GM10266 (cell line): ENCODE results near the gene ADCYAP1R1.

Experiments
- DNase-seq: peaks from one replicate; pipeline ENCODE4 v3.0.0; 2012; ENCODE audit errors: extremely low spot score
- CTCF ChIP-seq: IDR thresholded peaks from 2 replicates; pipeline ENCODE4 v1.5.1; 2012; ENCODE audit warnings: mild to moderate bottlenecking, low read depth; ENCODE audit not compliant: control insufficient read depth, insufficient read depth; ENCODE audit errors: missing control alignments

Gene ADCYAP1R1

GRCh38 chr7:31023877-31024276 lies 28.2 kb upstream of the ADCYAP1R1 start:
- no peak for DNase-seq
- no peak for TF ChIP-seq CTCF

DNA sequence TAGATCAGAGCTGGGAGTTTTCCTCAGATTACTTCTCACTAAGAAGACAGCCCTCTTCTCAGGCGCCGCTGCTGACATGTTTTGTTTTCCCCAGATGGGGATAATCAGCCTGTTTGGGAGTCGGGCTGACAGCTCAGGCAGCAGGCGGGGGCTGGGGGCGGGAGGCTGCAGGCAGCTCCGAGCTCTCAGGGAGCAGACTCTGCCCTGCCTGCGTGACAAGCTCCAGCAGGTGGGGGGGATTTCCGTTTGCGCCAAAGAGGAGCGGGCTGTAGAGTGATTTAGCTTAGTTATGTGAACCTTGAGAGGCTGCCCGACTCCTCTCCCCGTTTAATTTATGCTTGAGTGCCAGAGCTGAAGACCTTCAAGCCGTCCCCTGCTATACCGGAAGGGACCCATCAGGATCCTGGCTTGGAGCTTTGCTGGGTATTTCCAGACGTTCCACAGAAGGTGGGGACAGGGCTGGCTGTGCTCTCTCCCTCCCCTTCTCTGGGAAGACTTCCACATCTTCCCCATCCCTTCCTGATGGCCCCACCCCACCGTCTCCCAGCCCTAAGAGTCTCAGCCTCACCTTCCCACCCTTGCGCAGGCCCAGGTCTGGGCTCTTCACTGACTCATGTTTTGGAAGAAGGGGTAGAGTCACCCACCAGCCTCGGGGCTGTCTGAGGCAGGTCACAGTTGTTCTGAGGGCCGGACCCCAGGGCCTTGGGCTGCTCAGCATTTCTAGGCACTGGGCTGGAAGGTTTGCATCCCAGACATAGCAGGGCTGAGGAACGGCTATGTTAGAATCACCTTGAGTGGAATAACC lies 24.7 kb upstream of the ADCYAP1R1 start:
- no peak for DNase-seq

GRCh38 chr7:31028006-31028405 lies 24.1 kb upstream of the ADCYAP1R1 start:
- no peak for TF ChIP-seq CTCF
- no peak for DNase-seq

More for the DNA sequence above, 24.7 kb upstream of the ADCYAP1R1 start:
- no peak for TF ChIP-seq CTCF

- TF ChIP-seq CTCF = no peak
- DNase-seq = no peak
These were observed 23.6 kb upstream of the ADCYAP1R1 start for GRCh38 chr7:31028417-31028992.

- no peak for DNase-seq
These were observed 22.7 kb upstream of the ADCYAP1R1 start for GRCh38 chr7:31029251-31030042.

GRCh38 chr7:31033674-31034300 lies 18.3 kb upstream of the ADCYAP1R1 start:
- DNase-seq = no peak

More at GRCh38 chr7:31029251-31030042, 22.7 kb upstream of the ADCYAP1R1 start:
- no peak for TF ChIP-seq CTCF

More at GRCh38 chr7:31033674-31034300, 18.3 kb upstream of the ADCYAP1R1 start:
- no peak for TF ChIP-seq CTCF
